ENCODE data around the gene ZNF618. TPM values are rescaled to one million over a fixed set of nuclear protein-coding genes. Genes with fewer than 3 reads are reported as not detected.
A peak's percentile ranks its signal among the peaks of the same experiment; 100 is the strongest.

ZNF618 gene
- total and polyA plus RNA-seq, 8 donors = 5.1 to 14.0 (median 8.1) TPM

- no peaks in the 10 kb centered on the region for H3K27me3 ChIP-seq
- H3K9me3 ChIP-seq = no peaks in the 10 kb centered on the region
- H3K4me1 ChIP-seq = no peaks in the 10 kb centered on the region
- intact Hi-C loops (cut with DNase I) = no loop called here
- no peak for DNase-seq
- no peak overlapping the region for H3K4me3 ChIP-seq
- no peak for FAIRE-seq
- TF ChIP-seq, protein P1, sequence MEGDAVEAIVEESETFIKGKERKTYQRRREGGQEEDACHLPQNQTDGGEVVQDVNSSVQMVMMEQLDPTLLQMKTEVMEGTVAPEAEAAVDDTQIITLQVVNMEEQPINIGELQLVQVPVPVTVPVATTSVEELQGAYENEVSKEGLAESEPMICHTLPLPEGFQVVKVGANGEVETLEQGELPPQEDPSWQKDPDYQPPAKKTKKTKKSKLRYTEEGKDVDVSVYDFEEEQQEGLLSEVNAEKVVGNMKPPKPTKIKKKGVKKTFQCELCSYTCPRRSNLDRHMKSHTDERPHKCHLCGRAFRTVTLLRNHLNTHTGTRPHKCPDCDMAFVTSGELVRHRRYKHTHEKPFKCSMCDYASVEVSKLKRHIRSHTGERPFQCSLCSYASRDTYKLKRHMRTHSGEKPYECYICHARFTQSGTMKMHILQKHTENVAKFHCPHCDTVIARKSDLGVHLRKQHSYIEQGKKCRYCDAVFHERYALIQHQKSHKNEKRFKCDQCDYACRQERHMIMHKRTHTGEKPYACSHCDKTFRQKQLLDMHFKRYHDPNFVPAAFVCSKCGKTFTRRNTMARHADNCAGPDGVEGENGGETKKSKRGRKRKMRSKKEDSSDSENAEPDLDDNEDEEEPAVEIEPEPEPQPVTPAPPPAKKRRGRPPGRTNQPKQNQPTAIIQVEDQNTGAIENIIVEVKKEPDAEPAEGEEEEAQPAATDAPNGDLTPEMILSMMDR (IDR thresholded peaks at IDR 0.05) = no peak
- WGBS, 2 donors = 80 to 84% methylated on average over 8 of the region's 8 CpGs
- H3K27ac ChIP-seq = no peak overlapping the region
- peak; percentile 21 to 40 (median 26) for ATAC-seq
- H3K36me3 ChIP-seq = no peaks in the 10 kb centered on the region
Observed at GRCh38 chr9:114059047-114059803, 183.1 kb downstream of the ZNF618 start.

DNA sequence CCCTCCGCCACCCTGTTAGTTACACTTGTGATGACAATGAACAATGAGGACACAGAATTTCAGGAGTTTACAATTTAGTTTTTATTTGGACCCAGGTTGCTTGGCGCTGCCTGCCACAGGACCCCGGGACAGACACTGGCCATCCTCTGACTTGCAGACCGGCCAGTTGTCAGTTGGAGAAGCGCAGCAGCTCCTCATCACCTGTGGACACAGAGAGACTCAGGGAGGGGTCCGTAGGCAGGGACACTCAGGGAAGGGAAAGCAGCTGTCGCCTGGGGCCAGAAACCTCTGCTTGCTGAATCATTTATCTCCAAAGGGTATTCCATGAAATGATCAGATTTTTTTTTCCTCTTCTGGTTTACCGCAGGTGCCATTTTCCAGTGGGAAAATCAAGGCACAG is 184.0 kb downstream of the ZNF618 start:
- H3K27me3 ChIP-seq = no peaks in the 10 kb centered on the region
- TF ChIP-seq, protein P1 (IDR thresholded peaks at IDR 0.05) = no peak
- no peaks in the 10 kb centered on the region for H3K9me3 ChIP-seq
- FAIRE-seq (no peak), DNase-seq (no peak), ATAC-seq (no peak)
- no peaks in the 10 kb centered on the region for H3K4me1 ChIP-seq
- H3K36me3 ChIP-seq = no peaks in the 10 kb centered on the region
- no peak overlapping the region for H3K4me3 ChIP-seq
- intact Hi-C loops (cut with DNase I) = no loop called here
- no peak overlapping the region for H3K27ac ChIP-seq
- WGBS, 2 donors = 88 to 94% methylated on average over 8 of the region's 8 CpGs

DNA sequence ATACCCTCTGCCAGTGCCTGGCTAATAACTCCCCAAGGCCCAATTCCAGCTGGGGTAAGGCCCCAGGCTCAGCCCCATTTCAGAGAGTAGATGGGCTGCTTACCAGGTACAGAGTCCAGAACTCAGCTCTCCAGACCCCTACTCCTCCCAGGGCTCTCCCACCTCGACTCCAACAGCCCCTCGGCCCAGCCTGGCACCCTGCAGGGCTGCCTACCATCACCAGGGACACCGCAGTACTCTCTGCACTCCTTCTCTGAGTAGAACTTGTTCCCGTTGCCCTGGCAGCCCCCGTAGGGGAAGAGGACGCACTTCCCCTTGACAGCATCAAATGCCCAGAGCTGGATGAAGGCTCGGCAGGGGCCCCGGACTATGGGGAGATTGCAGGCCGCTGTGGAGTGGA is 184.6 kb downstream of the ZNF618 start:
- H3K4me1 ChIP-seq = no peaks in the 10 kb centered on the region
- DNase-seq (no peak), FAIRE-seq (no peak), ATAC-seq (no peak)
- no peaks in the 10 kb centered on the region for H3K27me3 ChIP-seq
- intact Hi-C loops (cut with DNase I) = no loop called here
- TF ChIP-seq, protein P1 (IDR thresholded peaks at IDR 0.05) = no peak
- no peaks in the 10 kb centered on the region for H3K36me3 ChIP-seq
- no peak overlapping the region for H3K4me3 ChIP-seq
- H3K9me3 ChIP-seq = no peaks in the 10 kb centered on the region
- no peak overlapping the region for H3K27ac ChIP-seq
- WGBS, 2 donors = 87 to 91% methylated on average over 9 of the region's 9 CpGs

DNA sequence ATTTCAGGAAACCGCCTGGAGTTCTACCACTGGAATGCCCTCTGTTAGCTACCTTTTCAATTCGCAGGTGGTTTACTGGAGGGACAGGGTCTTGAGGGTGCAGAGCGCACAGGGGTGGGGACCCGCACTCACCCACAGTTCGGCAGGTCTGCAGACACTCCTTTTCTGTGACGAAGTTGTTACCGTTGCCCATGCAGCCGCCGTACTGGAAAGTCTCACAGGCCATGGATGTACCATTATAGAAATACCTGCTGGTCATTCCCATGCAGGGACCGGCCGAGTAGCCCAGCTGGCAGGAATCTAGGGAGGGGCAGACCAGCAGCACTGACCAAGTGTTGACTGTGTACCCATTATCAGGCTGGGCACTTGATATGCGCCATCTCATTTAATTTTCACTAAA is 185.2 kb downstream of the ZNF618 start:
- no peak for FAIRE-seq
- H3K4me3 ChIP-seq = no peak overlapping the region
- no peaks in the 10 kb centered on the region for H3K36me3 ChIP-seq
- 95 to 96% methylated on average over 12 of the region's 12 CpGs for WGBS, 2 donors
- H3K27me3 ChIP-seq = no peaks in the 10 kb centered on the region
- no peak for ATAC-seq
- DNase-seq = no peak
- H3K27ac ChIP-seq = no peak overlapping the region
- H3K4me1 ChIP-seq = no peaks in the 10 kb centered on the region
- H3K9me3 ChIP-seq = no peaks in the 10 kb centered on the region
- intact Hi-C loops (cut with DNase I) = no loop called here
- TF ChIP-seq, protein P1 (IDR thresholded peaks at IDR 0.05) = no peak

DNA sequence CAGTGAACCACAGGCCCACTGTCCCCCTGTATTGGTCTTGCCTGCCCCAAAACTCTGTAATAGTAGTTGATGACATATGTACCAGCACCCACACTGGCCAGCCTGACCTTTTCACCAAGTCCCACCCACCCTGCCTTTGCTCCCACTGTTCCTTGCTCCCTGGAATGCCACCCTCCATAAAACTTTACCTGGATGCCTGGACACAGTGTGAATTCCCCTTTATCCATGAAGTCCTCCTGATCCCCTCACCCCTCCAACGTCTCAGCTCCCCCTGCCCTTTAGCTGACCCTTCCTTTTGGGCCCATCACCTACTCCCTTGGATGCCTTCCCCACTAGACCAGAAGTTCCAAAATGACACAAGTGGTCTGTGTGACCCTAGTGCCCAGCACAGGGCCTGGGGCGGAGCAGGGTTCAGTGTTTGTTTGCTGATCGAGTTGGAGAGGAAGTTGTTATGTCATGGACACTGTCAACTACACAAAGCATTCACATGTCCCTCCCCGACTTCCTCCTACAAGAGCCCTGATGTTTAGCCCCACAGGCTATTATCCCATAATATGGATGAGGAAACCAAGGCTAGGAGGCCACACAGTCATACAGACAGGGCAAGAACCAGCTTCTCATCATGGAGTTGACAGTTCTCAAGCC is 185.8 kb downstream of the ZNF618 start:
- Histone ChIP-seq H3K4me3 (no peak overlapping the region), H3K36me3 (no peaks in the 10 kb centered on the region), H3K9me3 (no peaks in the 10 kb centered on the region), H3K27me3 (no peaks in the 10 kb centered on the region), H3K27ac (no peak overlapping the region), H3K4me1 (no peaks in the 10 kb centered on the region)
- ATAC-seq (peak in 1 of 4 donors; percentile 36), DNase-seq (no peak), FAIRE-seq (no peak)
- intact Hi-C loops (cut with DNase I) = no loop called here
- WGBS, 2 donors = 75 to 79% methylated on average over 4 of the region's 4 CpGs
- TF ChIP-seq, protein P1 (IDR thresholded peaks at IDR 0.05) = no peak
